ENCODE data around the gene IFIH1. TPM values are rescaled to one million over a fixed set of nuclear protein-coding genes. Genes with fewer than 3 reads are reported as not detected.

The IFIH1 gene
- total and polyA plus RNA-seq, 2 of the 8 experiments (the other 6 are each of a cell fraction or from before 2014, with no cell fraction given) = 0.32 to 2.0 TPM

- POLR2A ChIA-PET (ENCODE audit: partially characterized antibody) = no interaction called here
- no peak overlapping the region for H3K4me3 ChIP-seq (ENCODE audit: extremely low read depth in 1 of 4, insufficient read depth in 2 of 4, low read depth in 3 of 4, low read length in 4 of 4)
- no peak overlapping the region for H2AK5ac ChIP-seq (ENCODE audit: low read depth, low read length)
- H4K5ac ChIP-seq (ENCODE audit: insufficient read length, low read depth, low read length) = no peak overlapping the region
- H4K8ac ChIP-seq (ENCODE audit: extremely low read depth, insufficient read depth, low read length) = no peak overlapping the region
- no peak overlapping the region for H2BK5ac ChIP-seq (ENCODE audit: low read depth, low read length)
- H2BK15ac ChIP-seq (ENCODE audit: low read length) = no peak overlapping the region
- no peak overlapping the region for H2BK12ac ChIP-seq (ENCODE audit: low read depth, low read length)
- H4K91ac ChIP-seq (replicated peaks; ENCODE audit: insufficient read length, low read length) = no peak overlapping the region
- H3K23ac ChIP-seq (ENCODE audit: insufficient read length) = no peak overlapping the region
- no peaks in the 10 kb centered on the region for H3K79me1 ChIP-seq (ENCODE audit: low read depth, low read length)
- H3K79me2 ChIP-seq (ENCODE audit: control insufficient read depth in 1 of 2, insufficient read depth in 2 of 2, low read length in 2 of 2) = no peaks in the 10 kb centered on the region
- H3K18ac ChIP-seq (ENCODE audit: extremely low read depth, low read length) = no peak overlapping the region
- no peaks in the 10 kb centered on the region for H3K9me3 ChIP-seq (ENCODE audit: insufficient read depth in 2 of 2, low read depth in 1 of 2, low read length in 1 of 2)
- DNase-seq (ENCODE audit: low read depth in 1 of 2, low spot score in 2 of 2) (no peak), FAIRE-seq (no peak)
- H2BK120ac ChIP-seq (replicated peaks; ENCODE audit: low read depth, low read length) = no peak overlapping the region
- H2BK20ac ChIP-seq (ENCODE audit: low read length) = no peak overlapping the region
- H2AFZ ChIP-seq (ENCODE audit: low read length) = no peak overlapping the region
- no peak overlapping the region for H3K4me2 ChIP-seq (ENCODE audit: insufficient read depth in 1 of 2, low read depth in 2 of 2, low read length in 2 of 2)
- WGBS, 2 experiments (ENCODE audit: extremely low coverage in 1 of 2, insufficient coverage in 1 of 2, insufficient read length in 1 of 2, insufficient replicate concordance in 2 of 2, low coverage in 1 of 2, low lambda C conversion rate in 2 of 2, missing lambda C conversion rate in 1 of 2) = 86% methylated on average over 4 of the region's 4 CpGs; no CpG with 5 or more reads in 1 of the 2 experiments
- no peaks in the 10 kb centered on the region for H4K20me1 ChIP-seq (replicated peaks in 1 of 2; ENCODE audit: control insufficient read depth in 1 of 2, insufficient read depth in 2 of 2, low read length in 2 of 2)
- no peaks in the 10 kb centered on the region for H3K4me1 ChIP-seq (replicated peaks in 1 of 4; ENCODE audit: control insufficient read depth in 3 of 4, insufficient read depth in 4 of 4, low read length in 3 of 4)
- H3K27ac ChIP-seq (ENCODE audit: low read depth, low read length) = no peak overlapping the region
- no peak overlapping the region for H3K14ac ChIP-seq (ENCODE audit: insufficient read length)
- no peaks in the 10 kb centered on the region for H3K27me3 ChIP-seq (replicated peaks in 1 of 4; ENCODE audit: control insufficient read depth in 3 of 4, extremely low read depth in 1 of 4, insufficient read depth in 3 of 4, low read length in 3 of 4)
- no peak overlapping the region for H3K9ac ChIP-seq (replicated peaks in 1 of 4; ENCODE audit: extremely low read depth in 1 of 4, low read depth in 3 of 4, low read length in 3 of 4)
- no peaks in the 10 kb centered on the region for H3K23me2 ChIP-seq (ENCODE audit: low read depth, low read length)
- CTCF ChIA-PET (ENCODE audit: partially characterized antibody) = interaction anchor here (0.6 to 9.8 kb wide), 20 partner anchors 9 to 313 kb away, joined by 3 to 188 read pairs (median 12); partner anchors contain the start of genes FAP and GCG
- H3K4ac ChIP-seq (replicated peaks; ENCODE audit: insufficient read length, low read depth, low read length) = no peak overlapping the region
- no peak overlapping the region for H3K56ac ChIP-seq (replicated peaks; ENCODE audit: insufficient read length, low read depth, low read length)
- no peaks in the 10 kb centered on the region for H3K36me3 ChIP-seq (ENCODE audit: control insufficient read depth in 2 of 4, insufficient read depth in 4 of 4, low read length in 3 of 4)
- TF ChIP-seq POLR2A (IDR thresholded peaks at IDR 0.05; ENCODE audit: control extremely low read depth in 1 of 2, low read depth in 2 of 2, low read length in 2 of 2) (no peak), MAFK (IDR thresholded peaks at IDR 0.05; ENCODE audit: low read depth, low read length) (no peak)
Measured at GRCh38 chr2:162219426-162219825, 99.1 kb downstream of the IFIH1 start.

Data from H1 (cell line).